Peyer's patch (tissue), 4 donors: ENCODE results near the gene HENMT1. TPM values are rescaled to one million over a fixed set of nuclear protein-coding genes. Genes with fewer than 3 reads are reported as not detected.
"Not testable (repeated sequence)": the region's sequence is repeated elsewhere in the genome, so short reads cannot be mapped to it uniquely, and the experiment has no call there.

Experiments used
- DNase-seq, 3 donors: peaks; one replicate each; pipeline ENCODE4 v3.0.0-alpha.2; 2017 to 2019
- H3K27ac ChIP-seq, 4 donors: fragments of 200-600 bp; sonication (generic); one replicate each; pipeline ENCODE4 v1.5.1; 2016 to 2019
- H3K27me3 ChIP-seq, 2 donors: fragments of 200-600 bp; sonication (generic); one replicate each; pipeline ENCODE4 v1.5.1; 2019
- H3K36me3 ChIP-seq, 3 donors: fragments of 200-600 bp; sonication (generic); one replicate each; pipeline ENCODE4 v1.5.1; 2016 to 2019
- H3K4me1 ChIP-seq, 4 donors: fragments of 200-600 bp; sonication (generic); one replicate each; pipeline ENCODE4 v1.5.1; 2016 to 2019
- H3K4me3 ChIP-seq, 4 donors: fragments of 200-600 bp; sonication (generic); 1 replicate in 3 of 4; 2 replicates in 1 of 4; pipeline ENCODE4 v1.5.1; 2016 to 2019; ENCODE audit warnings: mild to moderate bottlenecking in 1 of 4
- H3K9me3 ChIP-seq, 4 donors: fragments of 200-600 bp; sonication (generic); one replicate each; pipeline ENCODE4 v1.5.1; 2016 to 2019; ENCODE audit warnings: mild to moderate bottlenecking in 1 of 4
- POLR2A ChIP-seq, 2 donors: fragments of 450-650 bp; IDR thresholded peaks; one replicate each; pipeline ENCODE4 v1.5.1; 2017; ENCODE audit warnings: antibody characterized with exemption in 2 of 2, mild to moderate bottlenecking in 2 of 2, moderate library complexity in 2 of 2
- total RNA-seq, 4 donors: library from RNA; depleted of rRNA; stranded (reverse); fragments of >200 nt; gene quantifications; one replicate each; pipeline ENCODE4 v1.1.0, GENCODE V29; 2016
- TF ChIP-seq, protein P1 (sequence below), 6 experiments: fragments of 450-650 bp in 4 of 6; fragments of 200-600 bp in 2 of 6; sonication (generic) in 1 of 6; IDR thresholded peaks; one replicate each; pipeline ENCODE4 v1.5.1; 2017 to 2019; ENCODE audit warnings: antibody characterized with exemption in 6 of 6, mild to moderate bottlenecking in 3 of 6, moderate library complexity in 1 of 6

The HENMT1 gene
- 1 to 10 TPM; 2.7 to 8.3 (median 5.4) TPM for total RNA-seq

DNA sequence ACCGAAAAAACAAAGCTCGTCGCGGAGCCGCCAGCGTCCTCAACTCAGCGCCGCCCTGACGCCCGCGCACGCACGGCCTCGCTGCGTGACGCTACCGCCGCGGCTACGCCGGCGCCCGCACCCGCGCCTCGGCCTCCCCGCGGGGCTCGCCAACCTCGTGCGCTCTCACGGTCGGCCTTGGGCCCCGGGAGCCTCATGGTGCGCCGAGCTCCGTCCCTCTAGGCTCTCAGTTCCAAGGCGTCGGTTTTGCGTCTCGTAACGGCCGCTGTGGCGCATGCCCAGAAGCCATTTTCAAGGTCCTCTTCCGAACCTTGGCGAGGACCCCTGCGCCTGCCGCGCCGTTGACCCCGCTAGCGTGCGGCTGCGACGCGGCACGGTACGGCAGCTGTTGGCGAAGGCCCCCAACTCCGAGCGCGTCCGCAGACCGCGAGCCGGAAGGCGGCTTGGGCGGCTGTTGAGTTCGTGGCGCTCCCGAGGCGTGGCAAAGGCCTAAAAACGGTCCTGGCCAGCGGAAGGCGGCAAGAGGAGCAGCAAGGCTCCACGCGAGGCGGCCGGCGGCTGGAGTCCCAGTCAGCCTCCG is at the start of gene HENMT1:
Gene HENMT1, minus strand, starts transcription at position 64 of the 580 bp plus-strand sequence. CDS start 1,209 bp downstream, outside the sequence.
- peaks cover 0 to 7% (median 0%) of the 10 kb centered on the region in 4 donors for H3K4me1 ChIP-seq
- DNase-seq, result peak; percentile 63 to 84 (median 80)
- H3K4me3 ChIP-seq, result peak within 1 kb of the TSS; percentile 55 to 78 (median 72)
- peak within 1 kb of the TSS; percentile 91 to 98 (median 94) for H3K27ac ChIP-seq
- H3K27me3 ChIP-seq, result no peaks in the 10 kb centered on the region
- H3K36me3 ChIP-seq, result no peaks in the 10 kb centered on the region
- TF ChIP-seq, protein P1, sequence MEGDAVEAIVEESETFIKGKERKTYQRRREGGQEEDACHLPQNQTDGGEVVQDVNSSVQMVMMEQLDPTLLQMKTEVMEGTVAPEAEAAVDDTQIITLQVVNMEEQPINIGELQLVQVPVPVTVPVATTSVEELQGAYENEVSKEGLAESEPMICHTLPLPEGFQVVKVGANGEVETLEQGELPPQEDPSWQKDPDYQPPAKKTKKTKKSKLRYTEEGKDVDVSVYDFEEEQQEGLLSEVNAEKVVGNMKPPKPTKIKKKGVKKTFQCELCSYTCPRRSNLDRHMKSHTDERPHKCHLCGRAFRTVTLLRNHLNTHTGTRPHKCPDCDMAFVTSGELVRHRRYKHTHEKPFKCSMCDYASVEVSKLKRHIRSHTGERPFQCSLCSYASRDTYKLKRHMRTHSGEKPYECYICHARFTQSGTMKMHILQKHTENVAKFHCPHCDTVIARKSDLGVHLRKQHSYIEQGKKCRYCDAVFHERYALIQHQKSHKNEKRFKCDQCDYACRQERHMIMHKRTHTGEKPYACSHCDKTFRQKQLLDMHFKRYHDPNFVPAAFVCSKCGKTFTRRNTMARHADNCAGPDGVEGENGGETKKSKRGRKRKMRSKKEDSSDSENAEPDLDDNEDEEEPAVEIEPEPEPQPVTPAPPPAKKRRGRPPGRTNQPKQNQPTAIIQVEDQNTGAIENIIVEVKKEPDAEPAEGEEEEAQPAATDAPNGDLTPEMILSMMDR (IDR thresholded peaks at IDR 0.05), result no peak
- TF ChIP-seq POLR2A (IDR thresholded peaks at IDR 0.05), result peak in 1 of 2 donors; percentile 38
- H3K9me3 ChIP-seq, result no peaks in the 10 kb centered on the region

DNA sequence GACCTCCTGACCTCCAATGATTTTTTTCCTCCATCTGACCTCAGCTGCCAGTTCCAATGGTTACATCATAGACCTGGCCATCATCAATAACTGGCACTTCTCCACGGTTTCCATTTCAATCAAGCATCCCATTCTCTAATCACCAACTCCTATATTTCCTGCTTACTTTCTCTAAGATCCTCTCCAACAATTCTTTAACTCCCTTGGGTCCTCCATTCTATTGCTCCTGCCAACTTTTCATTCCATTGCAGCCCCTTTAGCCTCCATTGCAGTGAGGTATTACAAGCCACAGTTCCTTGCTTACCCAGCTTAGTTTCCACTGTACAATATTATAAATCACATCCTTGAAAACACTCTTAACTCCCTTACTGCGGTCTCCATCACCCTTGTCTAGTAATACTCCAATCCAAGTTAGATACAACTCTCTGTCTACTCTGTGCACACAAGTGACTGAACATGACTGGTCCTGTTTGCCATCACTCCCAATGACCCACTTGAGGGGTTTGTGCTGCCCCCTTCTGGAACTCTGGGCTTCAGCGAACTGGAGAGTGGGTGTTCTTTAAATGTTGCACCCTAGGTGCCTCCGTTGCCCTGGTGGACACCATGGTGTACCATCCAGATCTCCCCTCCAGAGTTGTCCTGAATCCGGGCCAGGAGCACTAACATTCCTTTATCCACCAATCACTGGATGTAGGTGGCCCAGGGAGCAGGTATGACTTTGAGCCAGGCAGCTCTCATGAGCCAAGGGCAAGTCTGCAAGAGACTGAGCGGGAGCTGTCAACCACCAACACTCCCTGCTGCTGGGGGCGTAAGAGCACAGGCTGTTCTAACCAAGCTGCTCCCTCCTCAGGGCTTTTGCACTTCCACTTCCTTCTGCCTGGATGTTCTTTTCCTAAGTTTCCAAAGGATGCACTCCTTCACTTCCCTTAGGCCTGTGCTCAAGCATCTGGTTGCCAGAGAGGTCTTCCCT is 48.1 kb upstream of the HENMT1 start:
- no peaks in the 10 kb centered on the region for H3K27me3 ChIP-seq
- no peaks in the 10 kb centered on the region for H3K9me3 ChIP-seq
- no peak overlapping the region for H3K27ac ChIP-seq
- TF ChIP-seq, protein P1 (IDR thresholded peaks at IDR 0.05), result peak in 4 of 6 experiments; percentile 13 to 28 (median 27)
- TF ChIP-seq POLR2A (IDR thresholded peaks at IDR 0.05), result no peak
- no peaks in the 10 kb centered on the region for H3K36me3 ChIP-seq
- DNase-seq, result peak in 2 of 3 donors; percentile 41 to 72
- no peak overlapping the region for H3K4me3 ChIP-seq
- H3K4me1 ChIP-seq, result peaks cover 0 to 8% (median 0%) of the 10 kb centered on the region in 4 donors

DNA sequence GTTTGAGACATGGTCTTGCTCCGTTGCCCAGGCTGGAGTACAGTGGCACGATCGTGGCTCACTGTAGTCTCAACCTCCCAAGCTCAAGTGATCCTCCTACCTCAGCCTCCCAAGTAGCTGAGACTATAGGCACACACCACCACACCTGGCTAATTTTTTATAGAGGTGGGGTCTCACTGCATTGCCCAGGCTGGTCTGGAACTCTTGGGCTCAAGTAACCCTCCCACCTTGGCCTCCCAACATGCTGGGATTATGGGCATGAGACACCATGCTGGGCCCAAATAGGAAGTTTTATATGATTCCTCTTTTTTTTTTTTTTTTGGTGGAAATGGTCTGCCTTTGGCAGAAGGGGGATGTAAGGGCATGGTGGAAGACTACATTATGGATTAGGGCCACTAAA is 45.8 kb upstream of the HENMT1 start:
- Histone ChIP-seq H3K27me3 (no peaks in the 10 kb centered on the region), H3K4me3 (no peak overlapping the region), H3K4me1 (peaks cover 0 to 8% (median 0%) of the 10 kb centered on the region in 4 donors), H3K36me3 (peaks cover 0 to 4% (median 0%) of the 10 kb centered on the region in 3 donors), H3K27ac (no peak overlapping the region), H3K9me3 (no peaks in the 10 kb centered on the region)
- TF ChIP-seq, protein P1 (IDR thresholded peaks at IDR 0.05), result no peak
- TF ChIP-seq POLR2A (IDR thresholded peaks at IDR 0.05), result no peak
- DNase-seq, result no peak

DNA sequence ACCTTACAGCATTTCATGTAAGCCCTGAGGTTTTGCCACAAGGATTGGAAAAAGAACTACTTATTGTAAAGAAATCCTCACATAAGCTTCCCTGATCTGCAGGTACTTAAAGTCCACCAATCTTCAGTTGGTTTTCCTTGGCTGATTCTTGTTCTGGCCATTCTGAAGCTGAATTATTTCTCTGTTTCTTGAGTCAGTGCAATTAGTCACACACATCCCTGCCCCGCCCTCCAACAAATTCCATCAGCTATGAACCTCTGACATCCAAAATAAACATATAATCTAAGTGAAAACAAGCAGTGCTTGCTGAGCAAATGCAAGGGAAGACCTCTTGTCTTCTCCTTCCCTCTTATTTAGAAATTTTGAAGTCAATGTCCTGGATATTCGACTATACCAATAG is 43.6 kb upstream of the HENMT1 start:
- H3K36me3 ChIP-seq, result peaks cover 0 to 16% (median 0%) of the 10 kb centered on the region in 3 donors
- TF ChIP-seq POLR2A (IDR thresholded peaks at IDR 0.05), result no peak
- TF ChIP-seq, protein P1 (IDR thresholded peaks at IDR 0.05), result no peak
- no peaks in the 10 kb centered on the region for H3K9me3 ChIP-seq
- DNase-seq, result no peak
- no peak overlapping the region for H3K27ac ChIP-seq
- no peaks in the 10 kb centered on the region for H3K27me3 ChIP-seq
- H3K4me3 ChIP-seq, result no peak overlapping the region
- H3K4me1 ChIP-seq, result peaks cover 0 to 8% (median 0%) of the 10 kb centered on the region in 4 donors

DNA sequence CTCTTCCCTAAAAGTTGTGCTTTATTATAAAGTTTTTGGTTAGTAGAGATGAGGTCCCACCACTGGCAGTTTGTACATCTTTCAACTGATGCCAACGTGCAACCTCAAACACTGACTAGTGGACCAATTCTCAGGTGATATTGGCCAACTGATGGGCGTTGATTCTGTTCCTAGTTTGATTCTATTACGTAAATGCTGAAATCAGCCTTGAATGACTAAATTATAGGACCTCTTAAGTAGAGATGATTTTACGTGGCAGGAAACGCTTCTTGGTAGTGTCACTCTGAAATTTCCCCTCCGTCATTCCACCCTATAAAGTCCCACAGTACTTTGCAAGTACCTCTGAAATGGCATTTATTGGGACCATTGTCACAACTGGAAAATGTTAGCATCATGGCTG is 43.0 kb upstream of the HENMT1 start:
- Histone ChIP-seq H3K9me3 (no peaks in the 10 kb centered on the region), H3K27me3 (no peaks in the 10 kb centered on the region), H3K36me3 (peaks cover 0 to 22% (median 0%) of the 10 kb centered on the region in 3 donors), H3K27ac (no peak overlapping the region), H3K4me3 (no peak overlapping the region), H3K4me1 (peaks cover 0 to 8% (median 0%) of the 10 kb centered on the region in 4 donors)
- TF ChIP-seq, protein P1 (IDR thresholded peaks at IDR 0.05), result no peak
- TF ChIP-seq POLR2A (IDR thresholded peaks at IDR 0.05), result no peak
- no peak for DNase-seq

DNA sequence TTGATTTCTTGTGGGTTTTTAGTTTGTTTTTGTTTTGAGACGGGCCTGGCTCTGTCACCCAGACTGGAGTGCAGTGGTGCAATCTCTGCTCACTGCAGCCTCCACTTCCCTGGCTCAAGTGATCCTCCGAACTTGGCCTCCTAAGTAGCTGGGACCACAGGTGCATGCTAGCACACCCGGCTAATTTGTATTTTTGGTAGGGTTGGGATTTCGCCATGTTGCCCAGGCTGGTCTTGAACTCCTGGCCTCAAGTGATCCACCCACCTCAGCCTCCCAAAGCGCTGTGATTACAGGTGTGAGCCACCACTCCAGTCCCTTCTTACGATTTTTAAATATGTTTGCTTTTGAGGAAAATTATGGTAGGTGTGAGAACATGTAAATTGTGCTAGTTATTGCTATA is 41.2 kb upstream of the HENMT1 start:
- not testable (repeated sequence) for H3K9me3 ChIP-seq, DNase-seq, H3K27ac ChIP-seq, H3K27me3 ChIP-seq, H3K4me3 ChIP-seq
- peaks cover 0 to 40% (median 0%) of the 10 kb centered on the region in 3 donors for H3K36me3 ChIP-seq
- H3K4me1 ChIP-seq, result peaks cover 0 to 15% (median 0%) of the 10 kb centered on the region in 4 donors
